Mesendoderm (in vitro differentiated cells): Measurements from ENCODE around the gene PLEKHA4.
"Not testable (repeated sequence)": the region's sequence is repeated elsewhere in the genome, so short reads cannot be mapped to it uniquely, and the experiment has no call there.

Experiments
- DNase-seq: peaks from one replicate; pipeline ENCODE4 v3.0.0; 2013
- H2AK5ac ChIP-seq: 2 replicates; pipeline ENCODE4 v1.6.1; 2013; ENCODE audit warnings: low read length, inconsistent platforms
- H2BK120ac ChIP-seq: 2 replicates; pipeline ENCODE4 v1.6.1; 2013; ENCODE audit warnings: low read depth, mild to moderate bottlenecking, low read length, moderate library complexity, mixed read lengths
- H2BK15ac ChIP-seq: replicated peaks from 2 replicates; pipeline ENCODE4 v1.6.1; 2013; ENCODE audit warnings: low read depth, mild to moderate bottlenecking, moderate library complexity
- H2BK5ac ChIP-seq: 2 replicates; pipeline ENCODE4 v1.6.1; 2013; ENCODE audit warnings: low read length, inconsistent platforms
- H3K18ac ChIP-seq: 2 replicates; pipeline ENCODE4 v1.6.1; 2013; ENCODE audit warnings: mild to moderate bottlenecking, low read length, mixed read lengths
- H3K23ac ChIP-seq: one replicate; pipeline ENCODE4 v1.6.1; 2013; ENCODE audit warnings: low read length
- H3K27ac ChIP-seq: 2 replicates; pipeline ENCODE4 v1.5.1; 2013; ENCODE audit warnings: low read depth, mild to moderate bottlenecking, inconsistent platforms, low read length, moderate library complexity
- H3K27me3 ChIP-seq: 2 replicates; pipeline ENCODE4 v1.6.1; 2013; ENCODE audit warnings: low read length, control low read depth, mild to moderate bottlenecking, inconsistent platforms; ENCODE audit not compliant: insufficient read depth, poor library complexity
- H3K36me3 ChIP-seq: 2 replicates; pipeline ENCODE4 v1.6.1; 2013; ENCODE audit warnings: low read length, inconsistent platforms; ENCODE audit not compliant: control insufficient read depth, insufficient read depth
- H3K4ac ChIP-seq: one replicate; pipeline ENCODE4 v1.6.1; 2013; ENCODE audit warnings: low read depth, mild to moderate bottlenecking, low read length, moderate library complexity
- H3K4me1 ChIP-seq: 2 replicates; pipeline ENCODE4 v1.6.1; 2013; ENCODE audit warnings: low read depth, low read length, inconsistent platforms; ENCODE audit not compliant: control insufficient read depth
- H3K4me2 ChIP-seq: 2 replicates; pipeline ENCODE4 v1.6.1; 2013; ENCODE audit warnings: low read length
- H3K4me3 ChIP-seq: 2 replicates; pipeline ENCODE4 v1.5.1; 2013; ENCODE audit warnings: mild to moderate bottlenecking, low read length
- H3K56ac ChIP-seq: one replicate; pipeline ENCODE4 v1.6.1; 2013; ENCODE audit warnings: low read length
- H3K79me1 ChIP-seq: 2 replicates; pipeline ENCODE4 v1.6.1; 2013; ENCODE audit warnings: low read length, inconsistent platforms
- H3K79me2 ChIP-seq: 2 replicates; pipeline ENCODE4 v1.6.1; 2013; ENCODE audit warnings: mild to moderate bottlenecking, low read length; ENCODE audit not compliant: control insufficient read depth, insufficient read depth
- H3K9ac ChIP-seq: 2 replicates; pipeline ENCODE4 v1.6.1; 2013; ENCODE audit warnings: low read length, inconsistent platforms
- H4K5ac ChIP-seq: one replicate; pipeline ENCODE4 v1.6.1; 2013; ENCODE audit warnings: low read length
- H4K8ac ChIP-seq: one replicate; pipeline ENCODE4 v1.6.1; 2013; ENCODE audit warnings: low read depth, mild to moderate bottlenecking, control low read depth, low read length, moderate library complexity
- WGBS: extraction: QIAGEN DNeasy Blood & Tissue Kit; methylation state at CpG from one replicate; pipeline ENCODE4 v1.1.7; 2013; ENCODE audit warnings: low lambda C conversion rate, missing lambda C conversion rate; ENCODE audit not compliant: insufficient coverage; ENCODE audit errors: extremely low coverage; 5-methylcytosine and 5-hydroxymethylcytosine counted together

Gene PLEKHA4

DNA sequence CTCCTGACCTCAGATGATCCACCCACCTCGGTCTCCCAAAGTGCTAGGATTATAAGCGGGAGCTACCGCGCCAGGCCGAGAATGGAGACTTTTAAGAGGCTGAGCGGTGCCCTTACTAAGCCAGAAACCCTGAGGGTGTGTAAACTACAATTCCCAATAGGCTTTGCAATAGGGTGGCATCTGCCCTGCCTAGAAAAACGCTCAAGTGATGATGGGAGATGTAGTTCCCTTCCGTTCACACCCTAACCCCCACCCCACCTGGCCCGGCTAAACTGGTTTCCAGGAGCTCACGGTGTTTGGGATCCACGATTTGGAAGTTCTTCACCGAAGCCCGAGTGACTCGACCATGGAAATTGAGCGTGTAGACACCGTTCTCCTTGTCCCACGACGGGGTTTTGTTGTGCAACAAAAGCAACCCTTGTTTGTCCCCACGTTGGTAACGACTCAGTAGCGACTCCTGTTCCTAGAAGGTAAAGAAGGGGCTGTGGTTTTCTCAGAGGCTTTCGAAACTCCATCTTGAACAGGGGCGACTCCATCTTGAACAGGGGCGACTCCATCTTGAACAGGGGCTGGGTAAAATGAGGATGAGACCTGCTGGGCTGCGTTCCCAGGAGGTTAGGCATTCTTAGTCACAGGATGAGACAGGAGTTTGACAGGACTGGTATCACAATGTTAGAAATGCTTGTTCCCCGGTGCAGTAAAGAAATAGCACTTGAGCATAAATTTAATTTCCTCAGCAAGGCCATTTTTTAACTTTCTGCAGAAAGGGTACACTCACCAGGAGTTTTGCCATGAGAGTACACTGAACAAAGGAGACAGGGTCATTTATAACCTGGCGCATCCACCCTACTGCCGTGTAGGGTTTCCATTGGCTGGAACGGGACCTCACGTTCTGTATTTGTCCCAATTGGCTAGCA lies 13.6 kb upstream of the PLEKHA4 start:
- Histone ChIP-seq H3K79me1 (no peaks in the 10 kb centered on the region), H3K27ac (no peak overlapping the region), H4K8ac (no peak overlapping the region), H2BK120ac (no peak overlapping the region), H2BK5ac (no peak overlapping the region), H2BK15ac (no peak overlapping the region), H3K36me3 (no peaks in the 10 kb centered on the region), H2AK5ac (no peak overlapping the region), H3K4me2 (no peak overlapping the region), H3K4me3 (no peak overlapping the region), H3K18ac (no peak overlapping the region), H3K9ac (no peak overlapping the region), H3K79me2 (no peaks in the 10 kb centered on the region), H3K27me3 (no peaks in the 10 kb centered on the region), H4K5ac (no peak overlapping the region), H3K4ac (no peak overlapping the region), H3K4me1 (no peaks in the 10 kb centered on the region), H3K56ac (no peak overlapping the region), H3K23ac (no peak overlapping the region)
- no CpG with 5 or more reads among the region's 30 CpGs for WGBS
- peak; percentile 71 for DNase-seq

DNA sequence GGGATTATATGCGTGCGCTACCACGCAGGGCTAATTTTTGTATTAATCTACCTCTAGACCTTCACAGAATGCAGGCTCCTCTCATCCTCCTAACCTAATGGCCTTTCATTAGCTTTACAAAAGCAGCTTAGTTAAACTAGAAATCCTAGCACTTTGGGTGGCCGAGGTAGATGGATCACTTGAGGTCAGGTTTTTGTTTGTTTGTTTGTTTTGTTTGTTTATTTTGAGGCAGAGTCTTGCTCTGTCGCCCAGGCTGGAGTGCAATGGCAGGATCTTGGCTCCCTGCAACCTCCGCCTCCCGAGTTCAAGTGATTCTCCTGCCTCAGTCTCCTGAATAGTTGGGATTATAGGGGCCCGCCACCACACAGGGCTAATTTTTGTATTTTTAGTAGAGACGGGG lies 11.3 kb upstream of the PLEKHA4 start:
- not testable (repeated sequence) for H4K8ac ChIP-seq, H3K4me3 ChIP-seq, H3K18ac ChIP-seq, DNase-seq, H3K56ac ChIP-seq, H2AK5ac ChIP-seq, H2BK5ac ChIP-seq, H3K23ac ChIP-seq, H4K5ac ChIP-seq, H3K27me3 ChIP-seq, H3K79me2 ChIP-seq, H3K4me1 ChIP-seq, H2BK120ac ChIP-seq, H3K36me3 ChIP-seq, H3K9ac ChIP-seq, H3K79me1 ChIP-seq, H2BK15ac ChIP-seq, H3K4me2 ChIP-seq, H3K27ac ChIP-seq, H3K4ac ChIP-seq
- WGBS = no CpG with 5 or more reads among the region's 9 CpGs

GRCh38 chr19:48879025-48879637 lies 10.7 kb upstream of the PLEKHA4 start:
- H3K79me1 ChIP-seq = peaks cover 9% of the 10 kb centered on the region
- H3K79me2 ChIP-seq = peaks cover 14% of the 10 kb centered on the region
- no peak overlapping the region for H3K4me2 ChIP-seq
- peaks cover 4% of the 10 kb centered on the region for H3K4me1 ChIP-seq
- H3K56ac ChIP-seq = no peak overlapping the region
- no peak overlapping the region for H3K4me3 ChIP-seq
- no peak overlapping the region for H2AK5ac ChIP-seq
- H3K18ac ChIP-seq = no peak overlapping the region
- DNase-seq = no peak
- no peak overlapping the region for H3K4ac ChIP-seq
- no peak overlapping the region for H4K5ac ChIP-seq
- no peak overlapping the region for H2BK15ac ChIP-seq
- no peak overlapping the region for H4K8ac ChIP-seq
- H3K27me3 ChIP-seq = no peaks in the 10 kb centered on the region
- H3K27ac ChIP-seq = no peak overlapping the region
- H3K23ac ChIP-seq = no peak overlapping the region
- H2BK5ac ChIP-seq = no peak overlapping the region
- no peak overlapping the region for H3K9ac ChIP-seq
- H2BK120ac ChIP-seq = no peak overlapping the region
- H3K36me3 ChIP-seq = peaks cover 9% of the 10 kb centered on the region
- WGBS = no CpG with 5 or more reads among the region's 13 CpGs

DNA sequence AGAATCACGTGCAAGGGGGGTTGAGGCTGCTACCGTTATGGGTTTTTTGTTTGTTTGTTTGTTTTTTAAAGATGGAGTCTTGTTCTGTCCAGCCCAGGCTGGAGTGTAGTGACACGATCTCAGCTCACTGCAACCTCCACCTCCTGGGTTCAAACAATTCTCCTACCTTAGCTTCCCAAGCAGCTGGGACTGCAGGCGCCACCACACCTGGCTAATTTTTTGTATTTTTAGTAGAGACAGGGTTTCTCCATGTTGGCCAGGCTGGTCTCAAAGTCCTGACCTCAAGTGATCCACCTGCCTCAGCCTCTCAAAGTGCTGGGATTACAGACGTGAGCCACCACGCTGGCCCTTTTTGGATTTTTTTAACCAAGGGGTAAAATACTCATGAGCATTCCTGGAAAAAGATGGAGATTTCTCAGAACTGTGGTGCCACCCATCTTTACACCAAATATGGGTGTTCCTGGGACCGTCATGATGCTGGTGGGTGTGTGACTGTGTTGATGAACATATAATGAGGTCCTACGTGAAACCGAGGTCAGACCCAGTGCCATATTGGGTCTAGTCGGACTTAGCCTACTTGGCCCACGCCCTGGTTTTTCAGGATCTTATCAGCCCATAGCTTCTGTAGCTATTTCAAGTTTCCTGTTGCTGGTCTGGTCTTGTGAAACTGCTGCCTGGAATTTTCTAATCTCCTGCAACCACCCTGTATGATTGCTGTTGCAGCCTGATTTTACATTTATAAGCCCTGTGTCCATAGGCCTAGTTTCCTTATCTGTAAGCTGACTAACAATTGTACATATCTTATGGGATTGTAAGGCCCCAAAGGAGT lies 10.0 kb upstream of the PLEKHA4 start:
- Histone ChIP-seq H3K4ac (no peak overlapping the region), H3K4me2 (no peak overlapping the region), H3K9ac (no peak overlapping the region), H3K27me3 (no peaks in the 10 kb centered on the region), H4K8ac (no peak overlapping the region), H3K79me2 (peaks cover 21% of the 10 kb centered on the region), H3K4me1 (peaks cover 9% of the 10 kb centered on the region), H2BK5ac (no peak overlapping the region), H3K18ac (no peak overlapping the region), H3K56ac (no peak overlapping the region), H2BK120ac (no peak overlapping the region), H4K5ac (no peak overlapping the region), H3K23ac (no peak overlapping the region), H3K4me3 (no peak overlapping the region), H3K36me3 (peaks cover 12% of the 10 kb centered on the region), H2BK15ac (no peak overlapping the region), H3K79me1 (peaks cover 14% of the 10 kb centered on the region), H2AK5ac (no peak overlapping the region), H3K27ac (no peak overlapping the region)
- no peak for DNase-seq
- no CpG with 5 or more reads among the region's 11 CpGs for WGBS

GRCh38 chr19:48877855-48878195 lies 9.4 kb upstream of the PLEKHA4 start:
- H3K23ac ChIP-seq = no peak overlapping the region
- peaks cover 13% of the 10 kb centered on the region for H3K36me3 ChIP-seq
- DNase-seq = no peak
- H4K8ac ChIP-seq = no peak overlapping the region
- H3K4ac ChIP-seq = no peak overlapping the region
- no peak overlapping the region for H4K5ac ChIP-seq
- H3K4me1 ChIP-seq = peaks cover 9% of the 10 kb centered on the region
- peaks cover 17% of the 10 kb centered on the region for H3K79me1 ChIP-seq
- H3K4me2 ChIP-seq = no peak overlapping the region
- H2BK15ac ChIP-seq = no peak overlapping the region
- H3K27me3 ChIP-seq = no peaks in the 10 kb centered on the region
- H3K56ac ChIP-seq = no peak overlapping the region
- H2AK5ac ChIP-seq = no peak overlapping the region
- H3K27ac ChIP-seq = no peak overlapping the region
- H3K9ac ChIP-seq = no peak overlapping the region
- H3K18ac ChIP-seq = no peak overlapping the region
- H3K4me3 ChIP-seq = no peak overlapping the region
- WGBS = no CpG with 5 or more reads among the region's 6 CpGs
- H2BK120ac ChIP-seq = no peak overlapping the region
- no peak overlapping the region for H2BK5ac ChIP-seq
- H3K79me2 ChIP-seq = peaks cover 27% of the 10 kb centered on the region
